Measurements from ENCODE around the gene KIFAP3.
"Not testable (repeated sequence)": the region's sequence is repeated elsewhere in the genome, so short reads cannot be mapped to it uniquely, and the experiment has no call there.

Gene KIFAP3

GRCh38 chr1:170074250-170075157 is at the start of gene KIFAP3:
TSS of gene KIFAP3 (minus strand) at chr1:170074695. CDS start at chr1:170074467, 228 bp downstream.
- peak; percentile 94 for DNase-seq

DNA sequence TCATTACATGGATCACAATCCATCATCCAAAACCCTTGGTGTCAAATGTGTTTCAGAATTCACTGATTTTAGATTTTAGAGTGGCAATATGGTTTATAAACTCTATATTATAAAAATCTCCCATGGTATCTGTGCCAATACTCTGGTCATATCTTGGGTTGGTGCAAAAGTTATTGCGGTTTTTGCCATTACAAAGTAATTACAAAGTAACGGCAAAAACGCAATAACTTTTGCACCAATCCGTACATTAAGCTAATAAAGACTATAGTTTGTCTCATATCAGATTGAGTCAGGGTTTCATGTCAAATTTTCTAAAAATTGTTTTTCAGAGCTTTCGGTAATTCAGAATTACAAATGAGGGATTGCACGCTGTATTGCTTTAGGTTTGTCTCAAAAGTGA is 47.9 kb upstream of the KIFAP3 start:
- no peak for DNase-seq

DNA sequence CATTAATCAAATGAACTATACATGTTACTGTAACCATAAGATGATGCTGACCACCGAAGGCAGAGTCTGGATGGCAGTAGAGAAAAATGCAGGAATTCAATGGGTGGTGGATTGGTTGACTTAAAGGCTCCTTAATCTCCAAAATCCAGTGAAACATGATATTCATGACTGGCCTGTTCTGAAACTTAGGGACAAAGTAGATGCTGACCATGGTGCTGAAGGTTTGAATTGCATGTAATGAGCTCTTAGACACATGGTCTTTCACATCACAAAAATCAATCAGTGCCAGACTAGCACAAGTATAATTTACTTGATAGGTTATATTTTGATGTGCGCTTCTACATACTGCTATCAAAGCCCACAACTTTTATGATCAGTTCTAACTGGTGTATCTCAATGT is 40.4 kb upstream of the KIFAP3 start:
- DNase-seq: no peak

DNA sequence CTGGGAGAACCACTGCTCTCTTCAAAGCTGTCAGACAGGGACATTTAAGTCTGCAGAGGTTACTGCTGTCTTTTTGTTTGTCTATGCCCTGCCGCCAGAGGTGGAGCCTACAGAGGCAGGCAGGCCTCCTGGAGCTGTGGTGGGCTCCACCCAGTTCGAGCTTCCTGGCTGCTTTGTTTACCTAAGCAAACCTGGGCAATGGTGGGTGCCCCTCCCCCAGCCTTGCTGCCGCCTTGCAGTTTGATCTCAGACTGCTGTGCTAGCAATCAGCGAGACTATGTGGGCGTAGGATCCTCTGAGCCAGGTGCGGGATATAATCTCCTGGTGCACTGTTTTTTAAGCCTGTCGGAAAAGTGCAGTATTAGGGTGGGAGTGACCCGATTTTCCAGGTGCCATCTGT is 38.6 kb upstream of the KIFAP3 start:
- DNase-seq: not testable (repeated sequence)

- no peak for DNase-seq
These were observed 23.0 kb upstream of the KIFAP3 start for GRCh38 chr1:170097449-170097948.

- no peak for DNase-seq
These were observed 22.4 kb upstream of the KIFAP3 start for GRCh38 chr1:170096806-170097340.

- no peak for DNase-seq
These were observed 21.7 kb upstream of the KIFAP3 start for GRCh38 chr1:170095976-170096748.

DNA sequence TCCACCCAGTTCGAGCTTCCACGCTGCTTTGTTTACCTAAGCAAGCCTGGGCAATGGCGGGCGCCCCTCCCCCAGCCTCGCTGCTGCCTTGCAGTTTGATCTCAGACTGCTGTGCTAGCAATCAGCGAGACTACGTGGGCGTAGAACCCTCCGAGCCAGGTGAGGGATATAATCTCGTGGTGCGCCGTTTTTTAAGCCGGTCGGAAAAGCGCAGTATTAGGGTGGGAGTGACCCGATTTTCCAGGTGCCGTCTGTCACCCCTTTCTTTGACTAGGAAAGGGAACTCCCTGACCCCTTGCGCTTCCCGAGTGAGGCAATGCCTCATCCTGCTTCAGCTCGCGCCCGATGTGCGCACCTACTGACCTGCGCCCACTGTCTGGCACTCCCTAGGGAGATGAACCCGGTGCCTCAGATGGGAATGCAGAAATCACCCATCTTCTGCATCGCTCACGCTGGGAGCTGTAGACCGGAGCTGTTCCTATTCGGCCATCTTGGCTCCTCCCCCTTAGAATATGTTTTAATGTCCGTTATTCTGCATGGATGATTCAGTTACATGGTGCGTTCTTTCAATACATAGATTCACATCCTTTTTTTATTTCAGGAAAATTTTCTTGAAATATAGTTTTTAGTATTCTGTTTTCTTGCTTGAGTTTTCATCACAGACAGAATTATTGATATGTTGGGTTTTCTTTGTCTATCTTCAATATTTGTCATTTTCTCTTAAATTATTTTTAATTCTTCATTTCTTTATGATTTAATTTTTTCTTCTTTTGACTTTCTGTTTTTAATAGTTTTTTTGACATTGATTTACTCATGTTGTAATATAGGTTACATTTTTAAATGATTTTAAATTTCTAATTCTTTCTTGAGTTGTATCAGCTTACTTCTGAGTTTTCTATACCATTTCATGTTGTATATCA is 20.5 kb upstream of the KIFAP3 start:
- DNase-seq: not testable (repeated sequence)

DNA sequence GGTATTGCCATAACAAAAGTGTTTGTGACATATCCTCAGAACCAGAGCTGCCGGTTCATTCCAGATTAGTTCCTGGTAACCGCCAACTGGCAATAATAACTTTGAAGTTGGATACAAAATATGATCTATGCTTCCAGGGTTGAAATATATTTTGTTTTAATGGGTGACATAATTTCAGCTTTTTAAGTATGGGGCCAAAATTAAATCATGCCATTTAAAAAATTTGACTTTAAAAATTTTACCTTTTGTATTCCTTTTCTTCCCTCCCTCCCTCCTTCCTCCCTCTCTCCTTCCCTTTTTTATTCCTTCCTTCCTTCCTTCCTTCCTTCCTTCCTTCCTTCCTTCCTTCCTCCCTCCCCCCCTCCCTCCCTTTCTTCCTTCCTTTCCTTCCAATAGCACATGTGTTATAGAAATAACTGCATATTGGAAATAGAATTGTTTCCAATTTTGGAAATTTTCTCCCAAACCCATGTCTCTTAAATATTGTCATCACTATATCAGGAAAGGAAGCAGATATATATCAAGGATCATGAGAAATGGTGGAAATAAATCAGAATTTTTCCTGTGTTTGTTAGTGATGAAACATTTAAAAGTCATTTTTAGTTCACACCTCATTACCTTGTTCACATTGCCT is 12.0 kb upstream of the KIFAP3 start:
- DNase-seq: no peak

GRCh38 chr1:170085091-170085490 is 10.6 kb upstream of the KIFAP3 start:
- no peak for DNase-seq

- no peak for DNase-seq
These were observed 4.2 kb upstream of the KIFAP3 start for GRCh38 chr1:170078610-170079189.

- DNase-seq: no peak
These were observed 3.4 kb upstream of the KIFAP3 start for GRCh38 chr1:170077926-170078325.

- DNase-seq: not testable (repeated sequence)
These were observed 2.5 kb upstream of the KIFAP3 start for GRCh38 chr1:170076952-170077351.

- DNase-seq: no peak
These were observed 1.7 kb upstream of the KIFAP3 start for GRCh38 chr1:170076199-170076598.

GRCh38 chr1:170075186-170075585 is 691 bp upstream of the KIFAP3 start:
- no peak for DNase-seq

- no peak for DNase-seq
These were observed 624 bp downstream of the KIFAP3 start for GRCh38 chr1:170073893-170074249.

- no peak for DNase-seq
These were observed 3.1 kb downstream of the KIFAP3 start for GRCh38 chr1:170071378-170071777.

GRCh38 chr1:170068923-170069322 is 5.6 kb downstream of the KIFAP3 start:
- DNase-seq: no peak

DNA sequence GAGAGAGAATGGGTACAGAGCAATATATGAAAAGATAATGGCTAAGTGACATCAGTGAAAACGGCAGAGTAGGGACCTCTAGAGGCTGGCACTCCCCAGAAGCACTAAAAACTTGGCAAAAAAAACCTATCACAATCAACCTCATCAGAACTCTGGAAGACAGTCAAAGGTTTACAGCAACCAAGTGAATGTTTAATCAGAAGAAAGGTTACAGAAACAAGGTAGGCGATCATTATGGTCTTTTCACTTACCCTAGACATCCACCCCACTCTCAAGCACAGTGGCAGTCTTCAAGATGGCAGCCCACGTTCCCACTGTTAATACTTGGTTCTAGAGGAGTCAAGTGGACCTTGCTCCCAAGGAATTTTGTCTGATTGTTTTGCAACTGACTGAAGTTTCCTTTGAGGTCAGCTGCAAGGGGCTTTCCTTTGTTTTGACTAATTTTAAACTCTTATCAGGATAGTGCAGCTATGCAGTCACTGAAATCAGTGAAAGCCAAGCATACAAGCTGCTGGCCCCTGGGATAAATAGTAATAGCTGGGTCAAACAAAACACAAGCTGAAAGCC is 7.2 kb downstream of the KIFAP3 start:
- no peak for DNase-seq

DNA sequence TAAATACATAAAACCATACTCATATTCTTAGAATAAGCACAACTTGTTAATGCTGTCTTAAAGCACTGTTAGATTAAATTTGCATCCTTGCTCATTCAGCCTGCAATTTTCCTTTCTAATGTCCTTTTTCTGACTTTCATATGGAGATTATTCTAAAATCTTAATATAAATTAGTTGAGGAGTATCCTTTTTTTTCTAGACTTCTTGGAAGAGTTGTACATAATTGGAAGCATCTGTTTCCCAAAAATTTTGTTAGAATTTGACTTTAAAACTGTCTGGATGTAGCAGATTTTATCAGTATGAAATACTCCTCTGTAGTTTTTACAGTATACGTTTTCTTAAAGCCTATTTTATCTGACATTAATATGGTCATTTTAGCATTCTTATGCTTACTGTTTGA is 9.7 kb downstream of the KIFAP3 start:
- no peak for DNase-seq
